Measurements from ENCODE around the gene DNAL4.

Gene DNAL4

GRCh38 chr22:38793317-38793716 is 626 bp downstream of the DNAL4 start:
- Histone ChIP-seq H3K9ac (ENCODE audit: low read length) (peak overlapping the region; percentile 16), H3K27ac (ENCODE audit: low read depth, low read length) (peak overlapping the region; percentile 82)

GRCh38 chr22:38792833-38793232 is 1.1 kb downstream of the DNAL4 start:
- H3K4me3 ChIP-seq (ENCODE audit: low read length) = peak overlapping the region; percentile 77
- no peak overlapping the region for H3K9ac ChIP-seq (ENCODE audit: low read length)
- no peak overlapping the region for H3K27ac ChIP-seq (ENCODE audit: low read depth, low read length)

More at GRCh38 chr22:38793317-38793716, 626 bp downstream of the DNAL4 start:
- peaks cover 4% of the 10 kb centered on the region for H3K36me3 ChIP-seq (ENCODE audit: control insufficient read depth, insufficient read depth, low read length)
- peaks cover 2% of the 10 kb centered on the region for H3K27me3 ChIP-seq (ENCODE audit: control insufficient read depth, insufficient read depth, low read length)
- H3K4me1 ChIP-seq (ENCODE audit: control insufficient read depth, insufficient read depth, low read length) = peaks cover 6% of the 10 kb centered on the region
- peak overlapping the region; percentile 77 for H3K4me3 ChIP-seq (ENCODE audit: low read length)

GRCh38 chr22:38789606-38790005 is 4.3 kb downstream of the DNAL4 start:
- no peak overlapping the region for H3K27ac ChIP-seq (ENCODE audit: low read depth, low read length)
- no peaks in the 10 kb centered on the region for H3K27me3 ChIP-seq (ENCODE audit: control insufficient read depth, insufficient read depth, low read length)
- peaks cover 4% of the 10 kb centered on the region for H3K36me3 ChIP-seq (ENCODE audit: control insufficient read depth, insufficient read depth, low read length)
- no peak overlapping the region for H3K9ac ChIP-seq (ENCODE audit: low read length)
- H3K4me3 ChIP-seq (ENCODE audit: low read length) = no peak overlapping the region
- peaks cover 15% of the 10 kb centered on the region for H3K4me1 ChIP-seq (ENCODE audit: control insufficient read depth, insufficient read depth, low read length)

More at GRCh38 chr22:38792833-38793232, 1.1 kb downstream of the DNAL4 start:
- H3K4me1 ChIP-seq (ENCODE audit: control insufficient read depth, insufficient read depth, low read length) = peaks cover 9% of the 10 kb centered on the region
- H3K36me3 ChIP-seq (ENCODE audit: control insufficient read depth, insufficient read depth, low read length) = peaks cover 4% of the 10 kb centered on the region
- no peaks in the 10 kb centered on the region for H3K27me3 ChIP-seq (ENCODE audit: control insufficient read depth, insufficient read depth, low read length)

- Histone ChIP-seq H3K36me3 (ENCODE audit: control insufficient read depth, insufficient read depth, low read length) (peaks cover 4% of the 10 kb centered on the region), H3K27ac (ENCODE audit: low read depth, low read length) (no peak overlapping the region), H3K4me3 (ENCODE audit: low read length) (no peak overlapping the region), H3K9ac (ENCODE audit: low read length) (no peak overlapping the region), H3K4me1 (ENCODE audit: control insufficient read depth, insufficient read depth, low read length) (peaks cover 15% of the 10 kb centered on the region), H3K27me3 (ENCODE audit: control insufficient read depth, insufficient read depth, low read length) (no peaks in the 10 kb centered on the region)
Observed at GRCh38 chr22:38788846-38789245, 5.1 kb downstream of the DNAL4 start.

GRCh38 chr22:38788021-38788816 is 5.7 kb downstream of the DNAL4 start:
- H3K36me3 ChIP-seq (ENCODE audit: control insufficient read depth, insufficient read depth, low read length) = peaks cover 4% of the 10 kb centered on the region
- H3K27me3 ChIP-seq (ENCODE audit: control insufficient read depth, insufficient read depth, low read length) = no peaks in the 10 kb centered on the region
- no peak overlapping the region for H3K4me3 ChIP-seq (ENCODE audit: low read length)
- H3K9ac ChIP-seq (ENCODE audit: low read length) = no peak overlapping the region
- H3K27ac ChIP-seq (ENCODE audit: low read depth, low read length) = no peak overlapping the region
- H3K4me1 ChIP-seq (ENCODE audit: control insufficient read depth, insufficient read depth, low read length) = peaks cover 13% of the 10 kb centered on the region

- Histone ChIP-seq H3K36me3 (ENCODE audit: control insufficient read depth, insufficient read depth, low read length) (peaks cover 4% of the 10 kb centered on the region), H3K9ac (ENCODE audit: low read length) (no peak overlapping the region), H3K27ac (ENCODE audit: low read depth, low read length) (peak overlapping the region; percentile 35), H3K4me3 (ENCODE audit: low read length) (no peak overlapping the region), H3K27me3 (ENCODE audit: control insufficient read depth, insufficient read depth, low read length) (no peaks in the 10 kb centered on the region), H3K4me1 (ENCODE audit: control insufficient read depth, insufficient read depth, low read length) (peaks cover 9% of the 10 kb centered on the region)
Observed at GRCh38 chr22:38786631-38787030, 7.3 kb downstream of the DNAL4 start.

GRCh38 chr22:38784856-38785255 is 9.1 kb downstream of the DNAL4 start:
- Histone ChIP-seq H3K4me1 (ENCODE audit: control insufficient read depth, insufficient read depth, low read length) (peaks cover 9% of the 10 kb centered on the region), H3K27ac (ENCODE audit: low read depth, low read length) (no peak overlapping the region), H3K27me3 (ENCODE audit: control insufficient read depth, insufficient read depth, low read length) (no peaks in the 10 kb centered on the region), H3K4me3 (ENCODE audit: low read length) (no peak overlapping the region), H3K36me3 (ENCODE audit: control insufficient read depth, insufficient read depth, low read length) (no peaks in the 10 kb centered on the region), H3K9ac (ENCODE audit: low read length) (no peak overlapping the region)

- Histone ChIP-seq H3K27ac (ENCODE audit: low read depth, low read length) (no peak overlapping the region), H3K4me3 (ENCODE audit: low read length) (no peak overlapping the region), H3K27me3 (ENCODE audit: control insufficient read depth, insufficient read depth, low read length) (no peaks in the 10 kb centered on the region), H3K36me3 (ENCODE audit: control insufficient read depth, insufficient read depth, low read length) (peaks cover 3% of the 10 kb centered on the region), H3K9ac (ENCODE audit: low read length) (no peak overlapping the region), H3K4me1 (ENCODE audit: control insufficient read depth, insufficient read depth, low read length) (peaks cover 9% of the 10 kb centered on the region)
Observed at GRCh38 chr22:38784035-38784434, 9.9 kb downstream of the DNAL4 start.

GRCh38 chr22:38783095-38783615 is 10.8 kb downstream of the DNAL4 start:
- Histone ChIP-seq H3K36me3 (ENCODE audit: control insufficient read depth, insufficient read depth, low read length) (peaks cover 4% of the 10 kb centered on the region), H3K9ac (ENCODE audit: low read length) (no peak overlapping the region), H3K27ac (ENCODE audit: low read depth, low read length) (no peak overlapping the region), H3K4me1 (ENCODE audit: control insufficient read depth, insufficient read depth, low read length) (peaks cover 9% of the 10 kb centered on the region), H3K4me3 (ENCODE audit: low read length) (no peak overlapping the region), H3K27me3 (ENCODE audit: control insufficient read depth, insufficient read depth, low read length) (no peaks in the 10 kb centered on the region)

GRCh38 chr22:38782402-38783094 is 11.4 kb downstream of the DNAL4 start:
- Histone ChIP-seq H3K27ac (ENCODE audit: low read depth, low read length) (no peak overlapping the region), H3K4me3 (ENCODE audit: low read length) (no peak overlapping the region), H3K4me1 (ENCODE audit: control insufficient read depth, insufficient read depth, low read length) (peaks cover 6% of the 10 kb centered on the region), H3K27me3 (ENCODE audit: control insufficient read depth, insufficient read depth, low read length) (no peaks in the 10 kb centered on the region), H3K9ac (ENCODE audit: low read length) (no peak overlapping the region), H3K36me3 (ENCODE audit: control insufficient read depth, insufficient read depth, low read length) (peaks cover 6% of the 10 kb centered on the region)

- H3K27ac ChIP-seq (ENCODE audit: low read depth, low read length) = no peak overlapping the region
Observed at GRCh38 chr22:38781033-38781432, 12.9 kb downstream of the DNAL4 start.

GRCh38 chr22:38777087-38777671 is 16.8 kb downstream of the DNAL4 start:
- H3K36me3 ChIP-seq (ENCODE audit: control insufficient read depth, insufficient read depth, low read length) = peaks cover 6% of the 10 kb centered on the region
- no peaks in the 10 kb centered on the region for H3K27me3 ChIP-seq (ENCODE audit: control insufficient read depth, insufficient read depth, low read length)
- H3K9ac ChIP-seq (ENCODE audit: low read length) = no peak overlapping the region
- no peaks in the 10 kb centered on the region for H3K4me1 ChIP-seq (ENCODE audit: control insufficient read depth, insufficient read depth, low read length)
- no peak overlapping the region for H3K4me3 ChIP-seq (ENCODE audit: low read length)
- no peak overlapping the region for H3K27ac ChIP-seq (ENCODE audit: low read depth, low read length)

More at GRCh38 chr22:38781033-38781432, 12.9 kb downstream of the DNAL4 start:
- Histone ChIP-seq H3K36me3 (ENCODE audit: control insufficient read depth, insufficient read depth, low read length) (peaks cover 6% of the 10 kb centered on the region), H3K4me1 (ENCODE audit: control insufficient read depth, insufficient read depth, low read length) (peaks cover 3% of the 10 kb centered on the region), H3K9ac (ENCODE audit: low read length) (no peak overlapping the region), H3K27me3 (ENCODE audit: control insufficient read depth, insufficient read depth, low read length) (no peaks in the 10 kb centered on the region), H3K4me3 (ENCODE audit: low read length) (no peak overlapping the region)
